A673 (cell line): ENCODE measurements around the gene CAMK1D. TPM values are rescaled to one million over a fixed set of nuclear protein-coding genes. Genes with fewer than 3 reads are reported as not detected.
"Not testable (repeated sequence)": the region's sequence is repeated elsewhere in the genome, so short reads cannot be mapped to it uniquely, and the experiment has no call there.

ENCODE experiments used
- BruUV-seq: library from RNA; stranded (reverse); fragments of 400-500 nt; replicated peaks from 2 replicates; lab custom pipeline; 2021; lab: Mats Ljungman, UMichigan
- CTCF ChIA-PET: fragments of 300-600 bp; sonication (Branson Sonifier 250); formaldehyde crosslinking; loops from one replicate; lab custom pipeline; 2022; ENCODE audit warnings: antibody characterized with exemption; lab: Charles Lee
- POLR2A ChIA-PET: fragments of 300-600 bp; sonication (Branson Sonifier 250); formaldehyde crosslinking; loops from one replicate; lab custom pipeline; 2022; ENCODE audit warnings: antibody characterized with exemption; ENCODE audit not compliant: low non-redundant PET; lab: Charles Lee
- DNase-seq: peaks from one replicate; pipeline ENCODE4 v3.0.0-alpha.2; 2015; ENCODE audit warnings: low spot score
- H3K27ac ChIP-seq: fragments of 200-600 bp; sonication (generic); 2 replicates; pipeline ENCODE4 v1.5.1; 2016; ENCODE audit warnings: mixed run types, low read depth, mild to moderate bottlenecking, mixed read lengths, antibody characterized with exemption, low read length; ENCODE audit not compliant: poor library complexity, severe bottlenecking
- H3K27me3 ChIP-seq: fragments of 200-600 bp; sonication (generic); replicated peaks from 2 replicates; pipeline ENCODE4 v1.6.1; 2017; ENCODE audit warnings: mixed run types, low read depth, mild to moderate bottlenecking, mixed read lengths, antibody characterized with exemption, low read length; ENCODE audit not compliant: insufficient read depth, poor library complexity
- H3K36me3 ChIP-seq: fragments of 200-600 bp; sonication (generic); 2 replicates; pipeline ENCODE4 v1.6.1; 2016; ENCODE audit warnings: mixed run types, mild to moderate bottlenecking, mixed read lengths, antibody characterized with exemption, low read length; ENCODE audit not compliant: insufficient read depth, poor library complexity, severe bottlenecking
- H3K4me1 ChIP-seq: fragments of 200-600 bp; sonication (generic); 2 replicates; pipeline ENCODE4 v1.6.1; 2017; ENCODE audit warnings: mixed run types, mild to moderate bottlenecking, mixed read lengths, antibody characterized with exemption, low read length; ENCODE audit not compliant: insufficient read depth, poor library complexity, severe bottlenecking
- H3K4me3 ChIP-seq: fragments of 200-600 bp; sonication (generic); 2 replicates; pipeline ENCODE4 v1.5.1; 2016; ENCODE audit warnings: low read depth, mixed run types, mild to moderate bottlenecking, mixed read lengths, low read length; ENCODE audit not compliant: poor library complexity, severe bottlenecking
- H3K9me3 ChIP-seq: fragments of 200-600 bp; sonication (generic); 2 replicates; pipeline ENCODE4 v1.6.1; 2016; ENCODE audit warnings: mixed run types, low read depth, mild to moderate bottlenecking, mixed read lengths, antibody characterized with exemption, low read length; ENCODE audit not compliant: poor library complexity, severe bottlenecking
- CTCF ChIP-seq: fragments of 300-800, 200-600 bp; sonication (generic); conservative IDR thresholded peaks from 2 replicates; pipeline ENCODE4 v1.5.1; 2017; ENCODE audit warnings: low read depth, mild to moderate bottlenecking, antibody characterized with exemption, low read length, moderate library complexity, mixed read lengths
- EZH2 ChIP-seq: fragments of 200-600 bp; sonication (generic); IDR thresholded peaks from 2 replicates; pipeline ENCODE4 v1.6.1; 2017; ENCODE audit warnings: borderline replicate concordance, low read depth, mild to moderate bottlenecking, mixed read lengths, antibody characterized with exemption, low read length; ENCODE audit not compliant: poor library complexity, severe bottlenecking
- intact Hi-C: fragments of 100-400 bp; cut with micrococcal nuclease; formaldehyde crosslinking; loops from one replicate; pipeline ENCODE4 v1.10.0; 2022; ENCODE audit not compliant: unreplicated experiment
- total RNA-seq: library from RNA; stranded (reverse); gene quantifications from 2 replicates; pipeline ENCODE4 v1.2.3, GENCODE V29; 2021

The CAMK1D gene
- total RNA-seq, 1 experiment from 2014 or later = 23.7 TPM

GRCh38 chr10:12308736-12309375 lies 40.5 kb upstream of the CAMK1D start:
- ChIA-PET CTCF (no interaction called here), POLR2A (no interaction called here)
- Histone ChIP-seq H3K4me3 (no peak overlapping the region), H3K9me3 (no peaks in the 10 kb centered on the region), H3K36me3 (no peaks in the 10 kb centered on the region), H3K4me1 (no peaks in the 10 kb centered on the region), H3K27ac (no peak overlapping the region), H3K27me3 (no peaks in the 10 kb centered on the region)
- BruUV-seq = no TSS peak
- intact Hi-C loops = no loop called here
- TF ChIP-seq CTCF = no peak
- TF ChIP-seq EZH2 = no peak
- DNase-seq = no peak

- CTCF ChIA-PET, H3K36me3 ChIP-seq, intact Hi-C loops, DNase-seq, H3K9me3 ChIP-seq, POLR2A ChIA-PET, H3K4me1 ChIP-seq, H3K4me3 ChIP-seq, H3K27me3 ChIP-seq, H3K27ac ChIP-seq, BruUV-seq: not testable (repeated sequence)
These were observed 39.6 kb upstream of the CAMK1D start for GRCh38 chr10:12309783-12310182.

GRCh38 chr10:12314836-12315235 lies 34.5 kb upstream of the CAMK1D start:
- H3K4me3 ChIP-seq = no peak overlapping the region
- H3K27ac ChIP-seq = no peak overlapping the region
- no peaks in the 10 kb centered on the region for H3K27me3 ChIP-seq
- BruUV-seq = no TSS peak
- no peaks in the 10 kb centered on the region for H3K4me1 ChIP-seq
- no peak for TF ChIP-seq CTCF
- no peak for TF ChIP-seq EZH2
- POLR2A ChIA-PET = no interaction called here
- CTCF ChIA-PET = no interaction called here
- no peaks in the 10 kb centered on the region for H3K9me3 ChIP-seq
- intact Hi-C loops = no loop called here
- no peak for DNase-seq
- H3K36me3 ChIP-seq = no peaks in the 10 kb centered on the region

GRCh38 chr10:12319076-12319475 lies 30.3 kb upstream of the CAMK1D start:
- DNase-seq = no peak
- Histone ChIP-seq H3K4me3 (no peak overlapping the region), H3K27ac (no peak overlapping the region), H3K27me3 (no peaks in the 10 kb centered on the region), H3K9me3 (no peaks in the 10 kb centered on the region), H3K4me1 (peaks cover 10% of the 10 kb centered on the region), H3K36me3 (no peaks in the 10 kb centered on the region)
- TF ChIP-seq EZH2 (no peak), CTCF (no peak)
- intact Hi-C loops = no loop called here
- POLR2A ChIA-PET = no interaction called here
- BruUV-seq = no TSS peak
- CTCF ChIA-PET = no interaction called here
